Measurements from ENCODE around the gene TM7SF3.
"Not testable (repeated sequence)": the region's sequence is repeated elsewhere in the genome, so short reads cannot be mapped to it uniquely, and the experiment has no call there.

TM7SF3 gene

GRCh38 chr12:27014085-27014858 is at the start of gene TM7SF3:
TM7SF3 (minus strand) TSS chr12:27014384; CDS start chr12:27014168, 216 bp downstream.
- FAIRE-seq (no peak), DNase-seq (ENCODE audit: low spot score) (peak; percentile 72)

GRCh38 chr12:27063250-27063851 is 49.2 kb upstream of the TM7SF3 start:
- DNase-seq (ENCODE audit: low spot score) (no peak), FAIRE-seq (no peak)

GRCh38 chr12:27061317-27061716 is 47.1 kb upstream of the TM7SF3 start:
- no peak for FAIRE-seq
- no peak for DNase-seq (ENCODE audit: low spot score)

- FAIRE-seq (no peak), DNase-seq (ENCODE audit: low spot score) (no peak)
Observed at GRCh38 chr12:27060740-27061139, 46.6 kb upstream of the TM7SF3 start.

GRCh38 chr12:27057543-27057942 is 43.4 kb upstream of the TM7SF3 start:
- DNase-seq (ENCODE audit: low spot score) = no peak
- no peak for FAIRE-seq

GRCh38 chr12:27055966-27056365 is 41.8 kb upstream of the TM7SF3 start:
- FAIRE-seq (no peak), DNase-seq (ENCODE audit: low spot score) (no peak)

- no peak for DNase-seq (ENCODE audit: low spot score)
- FAIRE-seq = no peak
Observed at GRCh38 chr12:27052742-27053141, 38.6 kb upstream of the TM7SF3 start.

GRCh38 chr12:27052176-27052575 is 38.0 kb upstream of the TM7SF3 start:
- no peak for FAIRE-seq
- DNase-seq (ENCODE audit: low spot score) = no peak

- FAIRE-seq (peak; percentile 53), DNase-seq (ENCODE audit: low spot score) (peak; percentile 49)
Observed at GRCh38 chr12:27048822-27049752, 34.9 kb upstream of the TM7SF3 start.

- DNase-seq (ENCODE audit: low spot score); FAIRE-seq: not testable (repeated sequence)
Observed at GRCh38 chr12:27042018-27042417, 27.8 kb upstream of the TM7SF3 start.

- not testable (repeated sequence) for FAIRE-seq
Observed at GRCh38 chr12:27040637-27041036, 26.5 kb upstream of the TM7SF3 start.

GRCh38 chr12:27034607-27035293 is 20.6 kb upstream of the TM7SF3 start:
- FAIRE-seq (no peak), DNase-seq (ENCODE audit: low spot score) (no peak)

More at GRCh38 chr12:27040637-27041036, 26.5 kb upstream of the TM7SF3 start:
- DNase-seq (ENCODE audit: low spot score) = not testable (repeated sequence)

GRCh38 chr12:27032679-27033078 is 18.5 kb upstream of the TM7SF3 start:
- DNase-seq (ENCODE audit: low spot score) = no peak
- FAIRE-seq = no peak

- DNase-seq (ENCODE audit: low spot score) = no peak
- FAIRE-seq = no peak
Observed at GRCh38 chr12:27031531-27031930, 17.3 kb upstream of the TM7SF3 start.

GRCh38 chr12:27026257-27026656 is 12.1 kb upstream of the TM7SF3 start:
- DNase-seq (ENCODE audit: low spot score) (no peak), FAIRE-seq (no peak)

- no peak for DNase-seq (ENCODE audit: low spot score)
- no peak for FAIRE-seq
Observed at GRCh38 chr12:27025116-27025515, 10.9 kb upstream of the TM7SF3 start.

- DNase-seq (ENCODE audit: low spot score) = no peak
- no peak for FAIRE-seq
Observed at GRCh38 chr12:27024291-27024690, 10.1 kb upstream of the TM7SF3 start.

- FAIRE-seq (no peak), DNase-seq (ENCODE audit: low spot score) (no peak)
Observed at GRCh38 chr12:27020761-27021160, 6.6 kb upstream of the TM7SF3 start.

GRCh38 chr12:27018037-27018436 is 3.9 kb upstream of the TM7SF3 start:
- no peak for FAIRE-seq

GRCh38 chr12:27017163-27017823 is 3.1 kb upstream of the TM7SF3 start:
- FAIRE-seq; DNase-seq (ENCODE audit: low spot score): not testable (repeated sequence)

More at GRCh38 chr12:27018037-27018436, 3.9 kb upstream of the TM7SF3 start:
- DNase-seq (ENCODE audit: low spot score) = no peak

GRCh38 chr12:27015730-27016076 is 1.5 kb upstream of the TM7SF3 start:
- FAIRE-seq (peak; percentile 67), DNase-seq (ENCODE audit: low spot score) (no peak)

Data from RCC 7860 (cell line).